ENCODE results near the gene GOLGA8B.
"Not testable (repeated sequence)": the region's sequence is repeated elsewhere in the genome, so short reads cannot be mapped to it uniquely, and the experiment has no call there.

The GOLGA8B gene

GRCh38 chr15:34559764-34560163, 23.7 kb downstream of the GOLGA8B start:
- not testable (repeated sequence) for DNase-seq (ENCODE audit: low spot score)

GRCh38 chr15:34555162-34555561, 28.3 kb downstream of the GOLGA8B start:
- not testable (repeated sequence) for DNase-seq (ENCODE audit: low spot score)

GRCh38 chr15:34554716-34555115, 28.7 kb downstream of the GOLGA8B start:
- not testable (repeated sequence) for DNase-seq (ENCODE audit: low spot score)

- not testable (repeated sequence) for DNase-seq (ENCODE audit: low spot score)
These were observed 29.3 kb downstream of the GOLGA8B start for GRCh38 chr15:34554126-34554525.

- DNase-seq (ENCODE audit: low spot score) = not testable (repeated sequence)
These were observed 33.3 kb downstream of the GOLGA8B start for GRCh38 chr15:34550129-34550528.

GRCh38 chr15:34549381-34549809, 34.1 kb downstream of the GOLGA8B start:
- DNase-seq (ENCODE audit: low spot score) = not testable (repeated sequence)

GRCh38 chr15:34543860-34544649, 39.4 kb downstream of the GOLGA8B start:
- DNase-seq (ENCODE audit: low spot score) = not testable (repeated sequence)

GRCh38 chr15:34535857-34536256, 47.6 kb downstream of the GOLGA8B start:
- DNase-seq (ENCODE audit: low spot score) = not testable (repeated sequence)
